Cerebellar cortex (tissue), 1 donor: ENCODE results near the gene KIAA1210.
A peak's percentile ranks its signal among the peaks of the same experiment; 100 is the strongest.

Source experiments
- DNase-seq: peaks from one replicate; pipeline ENCODE4 v3.0.0-alpha.2; 2015; ENCODE audit warnings: low spot score

The KIAA1210 gene

GRCh38 chrX:119127650-119128049 is at the start of gene KIAA1210:
Gene KIAA1210 (minus strand): TSS chrX:119127812. CDS start chrX:119123642, 4,170 bp downstream.
- DNase-seq = no peak

- no peak for DNase-seq
Observed at GRCh38 chrX:119177278-119177677, 49.7 kb upstream of the KIAA1210 start.

GRCh38 chrX:119174900-119175299 is 47.3 kb upstream of the KIAA1210 start:
- no peak for DNase-seq

- DNase-seq = no peak
Observed at GRCh38 chrX:119168104-119168503, 40.5 kb upstream of the KIAA1210 start.

- DNase-seq = no peak
Observed at GRCh38 chrX:119158226-119158625, 30.6 kb upstream of the KIAA1210 start.

- DNase-seq = no peak
Observed at GRCh38 chrX:119156241-119156640, 28.6 kb upstream of the KIAA1210 start.

- DNase-seq = no peak
Observed at GRCh38 chrX:119155416-119156035, 27.9 kb upstream of the KIAA1210 start.

GRCh38 chrX:119151051-119151380 is 23.4 kb upstream of the KIAA1210 start:
- no peak for DNase-seq

- peak; percentile 2 for DNase-seq
Observed at GRCh38 chrX:119150163-119151050, 22.8 kb upstream of the KIAA1210 start.

- no peak for DNase-seq
Observed at GRCh38 chrX:119147486-119147885, 19.9 kb upstream of the KIAA1210 start.

GRCh38 chrX:119145241-119145653 is 17.6 kb upstream of the KIAA1210 start:
- DNase-seq = peak; percentile 3

GRCh38 chrX:119134466-119134865 is 6.9 kb upstream of the KIAA1210 start:
- DNase-seq = no peak

- DNase-seq = no peak
Observed at GRCh38 chrX:119132961-119133360, 5.3 kb upstream of the KIAA1210 start.

- no peak for DNase-seq
Observed at GRCh38 chrX:119132316-119132715, 4.7 kb upstream of the KIAA1210 start.

- DNase-seq = no peak
Observed at GRCh38 chrX:119130911-119131310, 3.3 kb upstream of the KIAA1210 start.

- DNase-seq = no peak
Observed at GRCh38 chrX:119121341-119121740, 6.3 kb downstream of the KIAA1210 start.

- peak; percentile 45 for DNase-seq
Observed at GRCh38 chrX:119118780-119119395, 8.7 kb downstream of the KIAA1210 start.

- no peak for DNase-seq
Observed at GRCh38 chrX:119107206-119107605, 20.4 kb downstream of the KIAA1210 start.

GRCh38 chrX:119105826-119106225 is 21.8 kb downstream of the KIAA1210 start:
- no peak for DNase-seq

- no peak for DNase-seq
Observed at GRCh38 chrX:119101168-119101567, 26.4 kb downstream of the KIAA1210 start.

- DNase-seq = no peak
Observed at GRCh38 chrX:119095936-119096335, 31.7 kb downstream of the KIAA1210 start.

- no peak for DNase-seq
Observed at GRCh38 chrX:119094819-119095218, 32.8 kb downstream of the KIAA1210 start.
